GM19324 (cell line): Measurements from ENCODE around the gene PLBD2.

Experiments used
- ATAC-seq: cut with Tn5 transposase; IDR thresholded peaks from one replicate; pipeline ENCODE4 v1.9.1; 2021; ENCODE audit warnings: mild to moderate bottlenecking, moderate library complexity; ENCODE audit not compliant: unreplicated experiment, low FRiP score

PLBD2 gene

DNA sequence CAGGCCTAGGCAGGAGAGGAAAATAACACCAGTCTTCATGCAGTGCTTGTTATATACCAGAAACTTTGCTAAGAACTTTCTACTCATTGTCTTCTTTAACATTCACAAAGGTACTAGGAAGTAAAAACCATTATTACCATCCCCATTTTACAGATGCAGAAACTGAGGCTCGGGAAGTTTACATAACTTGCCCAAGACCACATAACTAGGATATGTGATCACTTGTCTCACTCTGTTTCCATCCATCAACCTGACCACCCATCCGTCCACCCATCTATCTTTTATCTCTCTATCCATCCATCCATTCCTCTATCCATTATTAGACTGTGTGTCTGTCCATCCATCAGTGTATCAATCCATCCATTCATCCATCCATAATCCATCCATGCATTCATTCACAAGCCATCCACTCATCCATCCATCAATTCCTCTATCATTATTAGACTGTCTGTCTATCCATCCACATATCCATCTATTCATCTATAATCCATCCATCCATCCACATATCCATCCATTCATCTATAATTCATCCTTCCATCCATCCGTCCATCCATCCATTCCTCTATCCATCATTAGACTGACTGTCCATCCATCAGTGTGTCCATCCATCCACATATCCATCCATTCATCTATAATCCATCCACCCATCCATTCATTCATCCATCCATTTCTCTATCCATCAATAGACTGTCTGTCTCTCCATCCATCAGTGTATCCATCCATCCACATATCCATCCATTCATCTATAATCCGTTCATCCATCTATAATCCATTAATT is 80.3 kb downstream of the PLBD2 start:
- no peak for ATAC-seq

DNA sequence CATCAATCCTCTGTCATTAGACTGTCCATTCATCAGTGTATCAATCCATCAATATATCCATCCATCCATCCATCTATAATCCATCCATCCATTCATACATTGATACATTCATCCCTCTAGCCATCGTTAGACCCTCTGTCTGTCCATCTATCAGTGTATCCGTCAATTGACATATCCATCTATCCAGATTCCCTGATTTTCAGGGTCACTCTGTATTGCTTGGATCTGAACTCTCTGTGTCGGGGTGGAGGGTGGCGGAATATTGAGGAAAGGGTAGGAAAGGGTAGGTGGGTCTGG is 80.9 kb downstream of the PLBD2 start:
- no peak for ATAC-seq

DNA sequence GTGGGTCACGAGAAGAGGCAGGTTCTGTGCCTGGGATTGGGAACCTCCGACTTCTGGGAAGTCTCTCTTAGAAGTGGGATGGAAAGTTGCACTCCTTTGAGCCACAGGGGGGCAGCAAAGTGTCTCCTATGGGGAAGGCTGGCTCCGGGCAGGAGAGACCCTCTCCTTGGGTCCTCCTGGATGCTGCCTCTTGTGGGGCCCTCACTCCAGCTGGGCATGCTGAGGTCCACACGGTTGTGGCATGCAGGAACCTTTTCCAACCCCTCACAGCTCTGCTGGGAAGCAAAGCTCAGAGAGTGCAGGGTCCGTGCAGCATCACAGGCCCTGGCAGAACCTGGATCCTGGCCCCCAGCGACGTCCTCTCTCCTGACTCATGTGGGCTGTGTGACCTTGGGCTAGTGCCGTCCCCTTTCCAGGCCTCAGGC is 81.2 kb downstream of the PLBD2 start:
- ATAC-seq, result no peak

DNA sequence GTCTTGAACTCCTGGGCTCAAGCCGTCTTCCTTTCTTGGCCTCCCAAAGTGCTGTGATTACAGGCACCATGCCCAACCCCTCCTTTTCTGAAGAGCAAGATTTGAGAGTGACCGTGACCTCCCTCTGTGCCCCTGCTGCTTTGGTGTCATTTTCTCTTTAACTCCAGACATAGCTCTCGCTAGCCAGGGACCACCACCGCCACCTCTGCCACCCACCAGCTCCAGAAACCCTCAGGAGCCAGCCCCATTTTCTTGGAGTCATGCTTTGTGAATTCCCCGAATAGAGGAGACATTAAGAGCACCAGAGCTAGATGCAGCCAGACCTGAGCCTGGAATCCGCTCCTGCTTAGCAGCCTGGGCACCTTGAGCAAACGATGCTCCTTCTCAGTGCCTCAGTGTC is 81.9 kb downstream of the PLBD2 start:
- ATAC-seq, result no peak
